Measurements from ENCODE around the gene CT45A9.
"Not testable (repeated sequence)": the region's sequence is repeated elsewhere in the genome, so short reads cannot be mapped to it uniquely, and the experiment has no call there.

CT45A9 gene

GRCh38 chrX:135871712-135872111 is at the start of gene CT45A9:
Gene CT45A9, minus strand, starts transcription at chrX:135871812. Its CDS starts 3,751 bp downstream, at chrX:135868061.
- not testable (repeated sequence) for DNase-seq (ENCODE audit: low spot score)

- not testable (repeated sequence) for DNase-seq (ENCODE audit: low spot score)
Observed at GRCh38 chrX:135920516-135920915, 48.9 kb upstream of the CT45A9 start.

- no peak for DNase-seq (ENCODE audit: low spot score)
Observed at GRCh38 chrX:135914404-135914803, 42.8 kb upstream of the CT45A9 start.

GRCh38 chrX:135910251-135910650 is 38.6 kb upstream of the CT45A9 start:
- no peak for DNase-seq (ENCODE audit: low spot score)

GRCh38 chrX:135893294-135893817 is 21.7 kb upstream of the CT45A9 start, which contains the start of the genes CT45A10 and SAGE1:
Gene CT45A10, minus strand, starts transcription at chrX:135893444. Its CDS starts 8,100 bp downstream, at chrX:135885344.
Gene SAGE1, plus strand, starts transcription at chrX:135893716. Its CDS starts 2,527 bp downstream, at chrX:135896243.
- no peak for DNase-seq (ENCODE audit: low spot score)

GRCh38 chrX:135892781-135893180 is 21.2 kb upstream of the CT45A9 start:
- no peak for DNase-seq (ENCODE audit: low spot score)

- no peak for DNase-seq (ENCODE audit: low spot score)
Observed at GRCh38 chrX:135890087-135890585, 18.5 kb upstream of the CT45A9 start.

- DNase-seq (ENCODE audit: low spot score): not testable (repeated sequence)
Observed at GRCh38 chrX:135888976-135889375, 17.4 kb upstream of the CT45A9 start.

GRCh38 chrX:135888230-135888629 is 16.6 kb upstream of the CT45A9 start:
- DNase-seq (ENCODE audit: low spot score): not testable (repeated sequence)

- not testable (repeated sequence) for DNase-seq (ENCODE audit: low spot score)
Observed at GRCh38 chrX:135882741-135883140, 11.1 kb upstream of the CT45A9 start.

GRCh38 chrX:135854438-135854837 is 17.2 kb downstream of the CT45A9 start, which contains the start of gene CT45A8:
Gene CT45A8, minus strand, starts transcription at chrX:135854538. Its CDS starts 3,755 bp downstream, at chrX:135850783.
- DNase-seq (ENCODE audit: low spot score): not testable (repeated sequence)

GRCh38 chrX:135837180-135837579 is 34.4 kb downstream of the CT45A9 start, which contains the start of gene CT45A7:
Gene CT45A7, minus strand, starts transcription at chrX:135837280. Its CDS starts 3,747 bp downstream, at chrX:135833533.
- not testable (repeated sequence) for DNase-seq (ENCODE audit: low spot score)

GRCh38 chrX:135819912-135820311 is 51.7 kb downstream of the CT45A9 start, which contains the start of gene CT45A2:
Gene CT45A2, minus strand, starts transcription at chrX:135820012. Its CDS starts 3,747 bp downstream, at chrX:135816265.
- not testable (repeated sequence) for DNase-seq (ENCODE audit: low spot score)

Data from GM03348 (cell line).